GM23338 (cell line): ENCODE data around the gene PSPH. TPM values are rescaled to one million over a fixed set of nuclear protein-coding genes. Genes with fewer than 3 reads are reported as not detected.

ENCODE experiments used
- ATAC-seq: fragments of 200-7000 bp; cut with Tn5 transposase; 3 replicates; pipeline ENCODE4 v1.9.1; 2020
- DNase-seq: peaks from one replicate; pipeline ENCODE4 v3.0.0-alpha.2; 2015; ENCODE audit warnings: low spot score
- H2AFZ ChIP-seq: fragments of 200-600 bp; sonication (generic); 2 replicates; pipeline ENCODE4 v1.8.0; 2016; ENCODE audit warnings: antibody characterized with exemption, mild to moderate bottlenecking, moderate library complexity
- H3F3A ChIP-seq: fragments of 200-600 bp; sonication (generic); replicated peaks from 2 replicates; pipeline ENCODE4 v1.8.0; 2017; ENCODE audit warnings: antibody characterized with exemption, mixed run types, low read depth
- H3K27ac ChIP-seq: fragments of 200-600 bp; sonication (generic); 2 replicates; pipeline ENCODE4 v1.6.1; 2016; ENCODE audit warnings: low read depth
- H3K27me3 ChIP-seq: fragments of 200-600 bp; sonication (generic); 2 replicates; pipeline ENCODE4 v1.8.0; 2016; ENCODE audit warnings: mild to moderate bottlenecking, mixed run types, moderate library complexity; ENCODE audit not compliant: insufficient read depth
- H3K36me3 ChIP-seq: fragments of 200-600 bp; sonication (generic); 2 replicates; pipeline ENCODE4 v1.8.0; 2016; ENCODE audit warnings: mild to moderate bottlenecking; ENCODE audit not compliant: insufficient read depth
- H3K4me1 ChIP-seq: fragments of 200-600 bp; sonication (generic); 2 replicates; pipeline ENCODE4 v1.8.0; 2016; ENCODE audit warnings: mild to moderate bottlenecking, moderate library complexity; ENCODE audit not compliant: insufficient read depth
- H3K4me2 ChIP-seq: fragments of 200-600 bp; sonication (generic); 2 replicates; pipeline ENCODE4 v1.7.1; 2017; ENCODE audit warnings: mixed run types
- H3K4me3 ChIP-seq: fragments of 200-600 bp; sonication (generic); 2 replicates; pipeline ENCODE4 v1.6.1; 2016; ENCODE audit warnings: mixed run types
- H3K79me2 ChIP-seq: fragments of 200-600 bp; sonication (generic); replicated peaks from 2 replicates; pipeline ENCODE4 v1.8.0; 2017; ENCODE audit warnings: mild to moderate bottlenecking; ENCODE audit not compliant: insufficient read depth
- H3K9me2 ChIP-seq: fragments of 200-600 bp; sonication (generic); 2 replicates; pipeline ENCODE4 v1.8.0; 2017; ENCODE audit not compliant: insufficient read depth
- H4K20me1 ChIP-seq: fragments of 200-600 bp; sonication (generic); replicated peaks from 2 replicates; pipeline ENCODE4 v1.8.0; 2017; ENCODE audit warnings: mild to moderate bottlenecking; ENCODE audit not compliant: insufficient read depth
- H3K27ac Mint-ChIP-seq: 2 replicates; pipeline ENCODE4 v1.8.0; 2020; ENCODE audit warnings: inconsistent platforms, mild to moderate bottlenecking, moderate library complexity, mixed read lengths
- H3K27me3 Mint-ChIP-seq: 3 replicates; pipeline ENCODE4 v1.8.0; 2022; ENCODE audit warnings: low read depth, mild to moderate bottlenecking, moderate library complexity, mixed read lengths, inconsistent platforms; ENCODE audit not compliant: insufficient read depth, poor library complexity
- H3K36me3 Mint-ChIP-seq: 3 replicates; pipeline ENCODE4 v1.8.0; 2021; ENCODE audit warnings: low read depth, mild to moderate bottlenecking, inconsistent platforms, moderate library complexity, mixed read lengths
- H3K4me1 Mint-ChIP-seq: 3 replicates; pipeline ENCODE4 v1.8.0; 2020; ENCODE audit warnings: mild to moderate bottlenecking, inconsistent platforms, mixed read lengths
- H3K4me3 Mint-ChIP-seq: 3 replicates; pipeline ENCODE4 v1.8.0; 2021; ENCODE audit warnings: moderate library complexity, mild to moderate bottlenecking, inconsistent platforms, mixed read lengths
- H3K9me3 Mint-ChIP-seq: 3 replicates; pipeline ENCODE4 v1.8.0; 2020; ENCODE audit warnings: moderate library complexity, mild to moderate bottlenecking, inconsistent platforms, mixed read lengths
- CREB1 ChIP-seq: fragments of 250-450 bp; sonication (Bioruptor Pico); IDR thresholded peaks from 2 replicates; pipeline ENCODE4 v1.5.0; 2020; ENCODE audit warnings: low read depth, mild to moderate bottlenecking, moderate library complexity
- CTCF ChIP-seq, 2 experiments: fragments of 200-600 bp in 1 of 2; sonication (generic) in 1 of 2; conservative IDR thresholded peaks; 2 replicates each; pipeline versions ENCODE4 v1.5.1 to v1.6.1; 2016 to 2017; ENCODE audit warnings: antibody characterized with exemption in 2 of 2, low read depth in 2 of 2, mild to moderate bottlenecking in 2 of 2, moderate library complexity in 1 of 2
- ETS1 ChIP-seq: IDR thresholded peaks from 2 replicates; pipeline ENCODE4 v1.6.1; 2016; ENCODE audit warnings: antibody characterized with exemption
- EZH2 ChIP-seq: fragments of 200-600 bp; sonication (generic); IDR thresholded peaks from one replicate; pipeline ENCODE4 v1.8.0; 2017; ENCODE audit warnings: antibody characterized with exemption, mild to moderate bottlenecking, low read depth; ENCODE audit not compliant: unreplicated experiment
- EZH2phosphoT487 ChIP-seq: fragments of 200-600 bp; sonication (generic); IDR thresholded peaks from one replicate; pipeline ENCODE4 v1.8.1; 2018; ENCODE audit warnings: antibody characterized with exemption; ENCODE audit not compliant: unreplicated experiment
- JUNB ChIP-seq: IDR thresholded peaks from one replicate; pipeline ENCODE4 v1.6.1; 2016; ENCODE audit warnings: antibody characterized with exemption; ENCODE audit not compliant: unreplicated experiment
- NANOG ChIP-seq: IDR thresholded peaks from 2 replicates; pipeline ENCODE4 v1.6.1; 2016; ENCODE audit warnings: antibody characterized with exemption, borderline replicate concordance
- POLR2AphosphoS5 ChIP-seq: IDR thresholded peaks from 2 replicates; pipeline ENCODE4 v1.6.1; 2016; ENCODE audit warnings: antibody characterized with exemption, low read depth
- REST ChIP-seq: IDR thresholded peaks from one replicate; pipeline ENCODE4 v1.6.1; 2018; ENCODE audit warnings: antibody characterized with exemption; ENCODE audit not compliant: unreplicated experiment
- STAT1 ChIP-seq: IDR thresholded peaks from one replicate; pipeline ENCODE4 v1.6.1; 2016; ENCODE audit warnings: antibody characterized with exemption; ENCODE audit not compliant: unreplicated experiment
- ZNF114 ChIP-seq: fragments of 250-450 bp; sonication (Bioruptor Pico); IDR thresholded peaks from 2 replicates; pipeline ENCODE4 v1.5.0; 2020; ENCODE audit warnings: mild to moderate bottlenecking, moderate library complexity
- ZNF331 ChIP-seq: fragments of 250-450 bp; sonication (Bioruptor Pico); IDR thresholded peaks from 2 replicates; pipeline ENCODE4 v1.5.0; 2020; ENCODE audit warnings: low read depth, mild to moderate bottlenecking, moderate library complexity
- ZNF462 ChIP-seq: fragments of 250-450 bp; sonication (Bioruptor Pico); IDR thresholded peaks from 2 replicates; pipeline ENCODE4 v1.5.0; 2020; ENCODE audit warnings: mild to moderate bottlenecking, moderate library complexity
- polyA plus RNA-seq: library from polyadenylated mRNA; unstranded; fragments of >200 nt; fragmentation: Nextera tagmentation; extraction: Ambion mirVana; gene quantifications from 2 replicates; pipeline ENCODE4 v1.2.1, GENCODE V29; 2016
- total RNA-seq: library from RNA; depleted of rRNA; stranded (reverse); fragments of >200 nt; shearing (Covaris generic); gene quantifications from 2 replicates; pipeline ENCODE4 v1.2.3, GENCODE V29; 2014

The PSPH gene
- total and polyA plus RNA-seq, 2 experiments from 2014 or later = 38.3 to 149 TPM

- Mint-ChIP-seq H3K4me1 (peaks cover 2% of the 10 kb centered on the region; the same call in 2 of the 3 replicates), H3K9me3 (no peaks in the 10 kb centered on the region), H3K4me3 (no peak overlapping the region), H3K36me3 (peaks cover 76% of the 10 kb centered on the region), H3K27me3 (peaks cover 3% of the 10 kb centered on the region), H3K27ac (peak overlapping the region; percentile 54; the same call in 1 of the 2 replicates)
- Histone ChIP-seq H4K20me1 (peaks cover 8% of the 10 kb centered on the region; the same call in 1 of the 2 replicates), H3K4me3 (no peak overlapping the region), H3K27me3 (no peaks in the 10 kb centered on the region), H2AFZ (no peak overlapping the region), H3K27ac (no peak overlapping the region), H3K4me2 (no peak overlapping the region), H3K36me3 (peaks cover 14% of the 10 kb centered on the region; the same call in 1 of the 2 replicates), H3K79me2 (peaks cover 57% of the 10 kb centered on the region), H3K4me1 (no peaks in the 10 kb centered on the region; the same call in 1 of the 2 replicates), H3F3A (no peaks in the 10 kb centered on the region), H3K9me2 (no peaks in the 10 kb centered on the region)
- TF ChIP-seq JUNB (no peak), REST (no peak), ETS1 (no peak), POLR2AphosphoS5 (no peak), CREB1 (CRISPR knock-in tag) (no peak), STAT1 (no peak), ZNF331 (no peak), NANOG (no peak), ZNF462 (CRISPR knock-in tag) (no peak), EZH2phosphoT487 (no peak), EZH2 (no peak), CTCF (conservative IDR thresholded peaks at IDR 0.05; ENCODE audit: low read depth in 2 of 2) (no peak), ZNF114 (CRISPR knock-in tag) (no peak)
- ATAC-seq (no peak), DNase-seq (no peak)
Measured at GRCh38 chr7:56026538-56026937, 24.7 kb downstream of the PSPH start.
